T-helper 22 cell (primary cell): Measurements from ENCODE around the gene ANKRD11.

Source experiments
- DNase-seq: peaks from one replicate; pipeline ENCODE4 v3.0.0-alpha.2; 2020; ENCODE audit warnings: low read depth

The ANKRD11 gene

DNA sequence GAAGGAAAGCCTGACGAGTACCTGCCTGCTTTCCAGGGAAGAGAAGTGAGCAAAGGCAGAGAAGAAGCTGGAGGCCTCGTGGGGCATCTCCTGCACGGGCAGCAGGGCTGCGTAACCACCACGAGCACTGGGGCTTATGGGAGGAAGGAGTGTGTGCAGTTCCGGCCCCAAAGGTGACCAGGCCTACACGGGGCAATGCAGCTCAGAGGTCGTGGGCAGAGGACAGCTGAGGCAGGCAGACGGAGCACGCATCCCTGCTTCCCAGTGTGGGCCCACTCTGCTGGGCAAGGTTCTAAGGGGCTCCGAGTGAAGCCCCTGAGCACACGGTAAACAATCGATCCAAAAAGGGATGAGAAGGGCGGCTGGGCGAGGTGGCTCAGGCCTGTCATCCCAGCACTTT is 109.7 kb downstream of the ANKRD11 start:
- no peak for DNase-seq

DNA sequence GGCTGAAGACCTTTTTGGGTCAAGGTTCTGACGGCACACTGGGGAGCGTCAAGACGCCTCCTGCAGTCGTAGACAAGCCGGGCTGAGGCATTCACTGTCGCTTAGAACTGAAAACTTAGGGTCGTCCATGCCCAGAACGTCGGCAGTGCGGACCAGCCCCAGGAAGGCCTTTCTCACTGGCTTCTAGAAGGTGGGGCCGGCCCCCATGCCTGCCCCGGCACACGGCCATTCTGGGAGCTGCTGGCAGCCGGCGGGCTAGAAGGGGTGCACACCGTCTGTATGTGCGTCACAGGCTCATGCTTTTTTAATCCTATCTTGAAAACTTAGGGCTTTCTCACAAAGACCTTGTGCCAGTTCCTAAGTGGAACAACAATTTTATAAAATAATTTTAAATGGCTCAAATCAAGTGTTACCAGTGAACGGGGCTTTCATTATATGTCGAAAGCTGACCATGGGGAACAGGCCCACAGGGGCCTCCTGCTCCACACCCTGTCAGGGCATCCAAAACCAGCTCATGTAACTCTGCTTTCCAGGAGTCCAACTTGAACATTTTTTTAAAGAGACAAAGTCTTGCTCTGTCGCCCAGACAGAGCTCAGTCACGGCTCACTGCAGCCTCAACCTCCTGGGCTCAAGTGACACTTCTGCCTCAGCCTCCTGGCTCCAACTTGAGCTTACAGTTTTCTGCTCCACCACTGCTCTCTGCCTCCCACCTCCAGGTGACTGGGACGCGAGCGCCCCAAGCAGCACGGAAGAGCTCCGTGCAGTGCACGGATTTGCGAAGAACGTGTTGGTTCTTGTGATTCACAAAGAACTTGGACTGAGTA is 111.2 kb downstream of the ANKRD11 start:
- no peak for DNase-seq

DNA sequence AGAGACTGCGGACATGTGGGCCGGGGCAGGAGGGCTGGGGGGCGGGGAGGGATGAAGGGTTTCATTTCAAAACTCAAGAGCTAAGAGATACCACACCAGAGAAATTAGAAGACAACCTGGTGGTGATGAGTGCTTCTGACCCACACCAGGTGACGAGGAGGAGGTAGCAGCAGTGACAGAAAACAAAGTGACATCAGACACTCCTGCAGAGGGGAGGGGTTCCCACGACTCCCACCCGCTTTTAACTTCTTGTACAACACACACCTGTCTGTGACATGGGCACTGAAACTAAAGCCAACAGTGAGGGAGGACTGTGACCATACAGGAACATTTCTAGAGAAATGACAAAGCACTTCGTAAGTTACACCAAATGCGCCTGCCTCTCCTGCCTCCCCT is 112.9 kb downstream of the ANKRD11 start:
- no peak for DNase-seq

DNA sequence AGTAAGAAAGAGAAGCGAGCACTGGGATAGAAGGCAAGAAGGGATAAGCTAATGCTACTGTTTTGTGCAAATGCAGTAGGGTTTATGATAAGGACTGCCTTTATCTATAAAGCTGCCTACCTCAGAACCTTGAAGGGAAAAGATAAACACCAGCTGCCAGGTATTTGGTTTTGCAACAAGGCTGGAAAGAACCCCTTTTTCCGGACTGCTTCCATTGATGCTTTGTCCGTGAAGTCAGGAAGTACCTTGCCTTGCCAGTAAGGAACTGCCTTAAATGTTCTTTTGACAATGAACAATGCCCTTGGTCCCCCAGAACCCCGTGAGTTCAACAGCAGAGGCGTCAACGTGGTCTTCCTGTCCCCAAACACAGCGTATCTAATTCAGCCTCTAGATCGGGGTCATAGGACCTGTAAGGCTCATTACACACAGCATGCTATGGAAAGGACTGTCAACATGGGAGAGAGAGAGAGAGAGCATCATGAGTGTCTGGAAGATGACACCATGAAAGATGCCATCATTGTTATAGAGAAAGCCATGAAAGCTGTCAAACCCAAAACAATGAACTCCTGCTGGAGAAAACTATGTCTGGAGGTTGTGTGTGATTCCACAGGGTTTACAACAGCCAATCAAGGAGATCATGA is 113.4 kb downstream of the ANKRD11 start:
- no peak for DNase-seq

DNA sequence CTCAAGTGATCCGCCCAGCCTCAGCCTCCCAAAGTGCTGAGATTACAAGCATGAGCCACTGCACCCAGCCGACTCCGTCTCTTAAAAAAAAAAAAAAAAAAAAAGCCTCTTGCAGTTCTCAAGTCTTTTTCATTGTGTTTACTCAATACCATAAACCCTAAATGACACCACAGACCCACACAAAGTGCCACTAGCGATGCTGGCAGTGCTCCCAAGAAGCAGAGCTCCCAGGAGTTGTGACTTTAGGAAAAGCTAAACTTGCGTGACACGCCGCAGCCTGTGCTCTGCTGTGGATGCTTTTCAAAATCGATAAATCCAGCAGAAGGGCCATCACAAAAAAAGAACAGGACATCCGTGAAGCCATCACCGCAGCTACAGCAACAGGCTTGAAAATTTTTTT is 114.7 kb downstream of the ANKRD11 start:
- no peak for DNase-seq

DNA sequence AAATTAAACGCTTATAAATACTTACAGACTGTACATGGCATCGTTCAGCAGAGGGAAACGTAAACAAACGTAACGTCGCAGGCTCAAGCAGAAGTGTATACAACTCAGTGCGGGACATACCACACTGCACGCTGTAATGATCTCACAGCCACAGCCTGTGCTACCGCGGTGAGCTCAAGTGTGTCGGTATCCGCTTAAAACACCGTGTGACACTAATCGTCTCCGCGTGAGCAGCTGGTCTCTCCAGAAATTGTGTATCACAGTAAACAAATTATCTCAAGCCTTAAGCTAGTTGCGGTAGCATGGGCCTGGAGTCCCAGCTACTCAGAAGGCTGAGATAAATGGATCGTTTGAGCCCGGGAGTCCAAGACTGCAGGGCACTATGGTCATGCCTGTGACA is 115.3 kb downstream of the ANKRD11 start:
- DNase-seq = no peak

DNA sequence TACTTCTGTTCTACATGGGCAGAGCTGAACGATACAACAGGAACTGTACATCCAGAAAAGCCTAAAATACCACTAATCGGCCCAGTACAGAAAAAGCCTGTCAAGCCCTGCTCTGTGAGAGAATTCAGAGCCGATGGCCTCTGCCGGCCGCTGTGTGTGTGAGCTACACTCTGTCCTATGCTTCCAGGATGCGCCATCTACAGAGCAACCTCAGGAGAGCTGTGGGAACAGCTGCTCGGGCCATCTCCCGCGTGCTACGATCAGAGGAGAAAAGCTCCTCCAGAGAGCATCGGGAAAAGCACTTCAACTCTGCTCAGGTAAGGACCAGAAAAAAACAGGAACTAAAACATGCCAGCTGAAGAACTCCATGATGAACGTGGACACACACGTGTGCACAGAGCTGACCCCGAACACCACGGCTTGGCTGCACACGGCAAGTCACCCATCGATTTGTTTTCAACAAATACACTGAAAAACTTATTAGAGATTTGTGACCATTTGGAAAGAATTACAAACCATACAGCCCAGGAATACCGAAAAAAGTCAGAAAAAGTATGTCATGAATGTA is 115.9 kb downstream of the ANKRD11 start:
- DNase-seq = no peak

DNA sequence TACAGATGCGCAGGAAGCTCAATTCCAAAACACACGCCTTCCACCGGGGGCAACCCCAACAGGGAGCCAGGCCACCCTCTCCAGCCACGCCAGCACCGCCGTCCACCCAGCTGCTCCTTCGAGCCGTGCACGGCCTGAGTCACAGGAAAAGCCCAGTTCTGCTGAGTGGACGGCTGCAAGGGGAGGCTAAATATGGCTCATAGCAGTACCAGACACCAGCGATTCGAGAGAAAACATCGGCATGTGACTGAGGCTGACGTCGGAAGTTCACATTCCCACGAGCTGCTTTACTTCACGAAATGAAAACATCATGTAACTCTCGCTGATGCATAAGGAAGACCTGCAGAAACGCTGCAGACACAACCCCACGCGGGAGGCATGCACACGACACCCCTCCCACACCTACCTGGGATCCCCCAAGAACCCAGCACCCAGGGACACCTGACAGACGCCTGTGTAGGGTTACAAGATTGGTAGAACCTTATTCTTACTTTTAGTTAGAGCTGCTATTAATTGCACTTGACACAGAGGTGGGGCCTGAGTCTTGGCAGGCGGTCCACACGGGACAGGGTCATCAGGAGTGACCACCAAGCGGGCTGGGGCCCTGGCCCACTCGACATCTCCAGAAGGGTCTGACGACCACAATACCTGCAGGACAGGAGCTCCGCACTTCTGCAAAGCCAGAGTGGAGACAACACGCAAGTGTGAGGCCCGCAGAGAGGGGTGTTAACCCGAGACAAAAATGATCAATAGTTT is 116.8 kb downstream of the ANKRD11 start:
- no peak for DNase-seq

DNA sequence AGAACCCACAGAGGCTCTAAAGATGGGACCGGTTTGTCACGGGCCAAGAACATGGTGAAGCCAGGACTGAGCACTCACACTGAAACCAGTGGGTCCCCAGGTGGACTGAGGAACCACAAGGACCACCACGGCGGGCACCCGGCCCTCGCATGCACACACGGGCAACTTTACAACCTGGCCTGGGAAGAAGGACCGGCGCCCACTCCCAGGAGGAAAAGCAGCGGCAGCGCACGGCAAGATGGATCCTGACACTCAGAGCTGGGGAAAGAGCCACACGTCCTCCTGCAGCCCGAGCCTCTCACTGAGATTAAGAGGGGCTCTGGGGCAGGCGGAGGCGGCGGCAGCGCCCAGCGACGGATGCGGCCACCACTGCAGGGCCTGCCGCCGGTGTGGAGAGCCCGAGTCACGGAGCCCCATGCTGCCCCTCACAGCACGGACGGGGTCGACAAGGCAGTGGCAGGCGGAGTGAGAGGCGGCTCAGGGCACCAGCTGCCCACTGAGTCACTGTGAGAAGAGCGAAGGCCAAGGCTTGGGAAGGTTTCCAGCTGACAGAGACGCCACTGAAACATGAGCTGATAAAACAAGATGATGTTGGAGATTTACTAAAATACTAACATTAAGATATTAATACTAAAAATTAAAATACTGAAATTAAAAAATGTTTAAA is 118.3 kb downstream of the ANKRD11 start:
- DNase-seq = no peak

DNA sequence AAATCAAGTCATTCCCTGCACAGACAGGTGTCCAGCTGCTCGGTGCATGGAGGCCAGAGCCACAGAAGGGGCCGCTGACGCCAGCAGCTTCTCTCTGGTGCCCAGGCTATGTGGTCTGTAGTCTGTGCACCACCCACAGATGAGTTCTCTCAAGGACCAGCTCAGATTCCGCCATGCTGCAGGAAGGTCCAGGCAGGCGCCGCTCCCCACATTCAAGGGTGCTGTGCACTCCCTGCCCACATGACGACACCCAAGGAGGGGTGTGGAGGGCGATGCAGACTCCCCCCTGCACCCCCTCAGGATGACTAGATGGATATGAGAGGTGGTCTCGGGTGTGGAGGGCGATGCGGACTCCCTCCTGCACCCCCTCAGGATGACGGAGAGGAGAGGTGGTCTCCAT is 119.0 kb downstream of the ANKRD11 start:
- DNase-seq = no peak

DNA sequence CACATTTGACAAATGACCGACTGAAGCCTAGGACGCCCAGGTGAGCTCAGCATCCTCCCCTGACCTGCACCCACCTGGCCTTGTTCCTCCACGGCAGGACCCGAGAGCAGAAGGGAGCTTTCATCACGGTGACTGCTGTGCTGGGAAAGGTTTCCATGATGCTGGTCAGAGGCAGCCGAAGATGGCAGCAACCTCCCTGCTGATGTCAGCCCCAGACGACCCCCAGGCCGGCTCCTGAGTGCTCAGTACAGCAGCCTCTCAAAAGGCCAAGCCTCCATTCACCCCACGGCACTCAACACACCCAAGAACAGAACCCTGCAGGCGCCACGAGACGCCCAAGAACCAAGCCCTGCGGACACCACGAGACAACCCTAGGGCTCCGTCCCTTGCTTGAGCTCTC is 119.8 kb downstream of the ANKRD11 start:
- DNase-seq = no peak

DNA sequence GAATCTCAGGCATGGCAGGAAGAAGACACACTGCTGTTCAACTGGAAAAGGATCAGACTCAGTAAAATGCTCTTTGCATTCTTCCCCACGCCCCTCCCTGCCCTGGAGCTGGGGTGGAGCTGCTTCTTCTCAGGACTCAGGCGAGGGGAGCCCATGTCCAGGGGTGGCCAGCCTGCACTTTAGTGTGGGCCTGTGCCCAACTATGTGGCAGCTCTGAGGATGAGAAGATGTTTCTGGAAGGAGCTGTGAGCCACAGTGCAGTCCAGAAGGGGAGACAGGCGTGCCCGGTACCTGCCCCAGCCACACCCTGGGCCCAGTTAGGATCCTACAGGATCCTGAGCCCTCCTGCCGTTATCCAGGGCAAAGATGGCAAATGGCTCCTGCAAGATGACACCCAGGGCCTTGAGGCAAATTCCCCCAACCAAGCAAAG is 120.3 kb downstream of the ANKRD11 start:
- no peak for DNase-seq

DNA sequence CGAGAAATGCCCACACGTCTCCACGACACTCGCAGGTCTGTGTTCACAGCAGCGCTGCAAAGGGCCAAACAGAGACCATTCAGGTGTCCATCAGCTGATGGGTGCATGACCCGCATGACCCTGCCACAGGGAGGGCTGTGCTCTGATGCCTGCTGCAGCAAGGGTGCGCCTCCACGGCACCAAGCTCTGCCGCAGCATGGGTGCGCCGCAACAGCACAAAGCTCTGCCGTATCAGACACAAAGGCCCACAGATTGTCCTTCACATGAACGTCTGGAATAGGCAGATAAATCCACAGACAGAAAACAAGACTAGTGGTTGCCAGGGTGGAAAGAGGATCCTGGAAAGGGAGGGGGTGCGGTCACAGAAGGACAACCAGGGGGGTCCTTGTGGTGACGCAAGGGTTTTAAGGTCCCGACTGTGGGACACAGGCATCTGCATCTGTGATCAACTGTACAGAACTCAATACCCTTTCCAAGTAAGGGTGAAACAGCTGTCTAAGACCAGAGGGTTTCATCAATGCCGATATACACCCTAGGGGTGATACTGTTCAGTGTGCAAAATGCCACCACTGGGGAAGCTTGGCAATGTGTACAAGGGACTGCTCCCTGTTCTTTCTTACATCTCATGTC is 121.0 kb downstream of the ANKRD11 start:
- DNase-seq = no peak

DNA sequence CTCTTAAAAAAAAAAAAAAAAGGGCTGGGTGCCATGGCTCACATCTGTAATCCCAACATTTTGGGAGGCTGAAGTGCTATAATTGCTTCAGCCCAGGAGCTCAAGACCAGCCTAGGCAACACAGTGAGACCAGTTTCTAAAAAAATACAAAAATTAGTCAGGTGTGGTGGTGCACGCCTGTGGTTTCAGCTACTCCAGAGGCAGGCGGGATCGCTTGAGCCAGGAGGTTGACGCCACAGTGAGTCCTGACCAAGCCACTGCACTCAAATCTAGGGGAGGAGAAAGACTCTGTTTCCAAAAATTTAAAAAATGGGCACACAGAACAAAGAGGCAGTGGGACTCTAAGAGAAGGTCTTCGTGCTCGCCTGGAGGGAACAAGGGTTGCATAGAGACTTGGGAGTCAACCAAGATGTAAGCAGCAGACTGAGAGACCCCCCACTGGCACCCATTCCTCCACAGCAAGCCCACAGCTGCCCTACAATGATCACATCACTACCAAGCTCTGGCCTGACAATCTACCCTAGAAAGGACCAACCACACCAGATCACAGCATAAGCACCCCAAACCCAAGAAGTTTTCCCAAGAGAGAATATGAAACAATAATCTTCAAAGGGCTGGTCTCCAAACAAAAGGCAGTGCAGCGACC is 121.6 kb downstream of the ANKRD11 start:
- DNase-seq = no peak

DNA sequence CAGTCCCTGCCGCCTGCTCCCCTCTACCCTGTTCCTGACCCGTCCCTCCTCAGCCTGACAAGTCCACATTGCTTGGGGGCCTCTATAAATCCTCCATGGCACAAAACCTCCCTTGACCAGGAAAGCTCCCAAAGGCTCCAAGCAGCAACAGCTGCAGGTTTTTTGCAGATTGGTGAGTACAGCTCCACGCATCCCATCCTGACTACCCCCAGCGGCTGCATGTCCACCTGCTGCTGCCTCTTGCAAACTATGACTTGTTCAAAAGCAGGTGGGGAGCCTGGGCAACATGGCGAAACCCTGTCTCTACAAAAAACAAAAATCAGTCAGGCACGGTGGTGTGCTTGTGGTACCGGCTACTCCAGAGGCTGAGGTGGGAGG is 122.8 kb downstream of the ANKRD11 start:
- no peak for DNase-seq

DNA sequence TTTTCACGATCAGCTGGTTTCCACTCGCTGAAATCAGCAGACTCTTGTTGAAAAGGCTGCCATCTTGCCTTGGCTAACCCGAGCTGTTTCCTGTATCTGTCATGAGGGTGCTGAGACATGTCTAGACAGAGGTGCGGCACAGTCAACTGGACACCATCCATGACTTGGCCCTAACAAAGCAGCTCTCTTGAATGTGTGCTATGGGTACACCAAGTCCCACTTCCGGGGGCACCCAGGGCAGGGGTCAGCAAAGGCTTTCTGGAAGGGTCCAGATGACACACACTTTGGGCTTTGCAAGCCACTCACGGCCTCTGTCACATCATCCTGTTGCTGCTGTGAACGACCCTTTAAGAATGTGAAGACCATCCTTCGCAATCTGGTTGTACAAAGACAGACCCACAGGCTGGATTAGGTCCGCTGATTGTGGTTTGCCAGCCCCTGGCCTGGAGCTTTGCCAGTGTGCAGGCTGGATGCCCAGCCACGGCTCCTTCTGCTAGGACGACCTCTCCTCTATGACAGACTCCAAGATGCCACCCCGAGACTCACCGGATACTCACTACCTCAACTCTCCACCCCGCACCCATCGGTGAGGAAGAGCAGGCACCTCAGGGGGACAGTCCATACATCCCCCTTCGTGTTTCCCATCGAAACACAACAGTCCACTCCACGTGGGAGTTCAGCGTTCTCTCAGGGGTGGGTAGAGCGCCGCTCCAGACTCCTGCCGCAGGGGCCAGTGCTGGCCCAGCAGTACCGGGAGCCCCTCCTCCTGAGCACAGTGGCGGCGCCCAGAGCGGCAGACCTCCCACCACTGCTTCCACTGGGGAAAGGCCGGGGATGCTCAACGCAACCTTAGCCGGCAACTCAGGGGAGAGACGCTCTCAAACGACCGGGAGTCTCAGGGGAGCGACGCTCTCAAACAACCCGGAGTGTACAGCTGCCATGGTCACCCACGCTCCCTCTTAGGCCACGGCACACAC is 123.5 kb downstream of the ANKRD11 start:
- no peak for DNase-seq

DNA sequence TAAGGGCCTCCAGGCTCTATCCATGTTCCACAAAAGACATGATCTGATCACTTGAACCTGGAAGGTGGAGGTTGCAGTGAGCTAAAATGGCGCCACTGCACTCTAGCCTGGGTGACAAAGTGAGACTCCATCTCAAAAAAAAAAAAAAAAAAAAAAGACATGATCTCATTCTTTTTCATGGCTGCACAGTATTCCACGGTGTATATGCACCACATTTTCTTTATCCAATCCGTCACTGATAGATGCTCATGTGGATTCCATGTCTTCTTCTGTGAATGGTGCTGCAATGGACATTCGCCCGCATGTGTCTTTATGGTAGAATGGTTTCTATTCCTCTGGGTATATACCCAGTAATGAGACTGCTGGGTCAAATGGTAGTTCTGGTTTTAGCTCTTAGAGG is 124.4 kb downstream of the ANKRD11 start:
- no peak for DNase-seq

DNA sequence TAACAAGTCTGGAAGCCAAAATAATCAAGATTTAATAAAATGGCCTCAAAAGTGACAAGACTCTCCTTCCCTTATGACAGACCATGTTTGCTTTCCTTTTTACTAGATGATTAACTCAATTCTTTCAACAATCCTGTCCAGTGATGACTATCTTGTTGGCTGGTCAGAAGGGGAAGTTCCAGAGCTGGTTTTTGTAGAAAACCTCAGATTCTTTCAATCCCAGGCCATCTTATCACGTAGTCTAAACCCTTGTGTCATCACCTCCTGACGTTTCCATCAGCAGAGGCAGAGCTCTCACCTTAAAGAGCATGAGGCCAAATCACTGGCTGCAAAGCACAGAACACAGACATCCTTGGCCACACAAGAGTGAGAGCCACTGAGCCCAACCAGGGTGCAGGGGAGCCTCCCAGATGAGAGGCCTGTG is 125.3 kb downstream of the ANKRD11 start:
- DNase-seq = no peak

DNA sequence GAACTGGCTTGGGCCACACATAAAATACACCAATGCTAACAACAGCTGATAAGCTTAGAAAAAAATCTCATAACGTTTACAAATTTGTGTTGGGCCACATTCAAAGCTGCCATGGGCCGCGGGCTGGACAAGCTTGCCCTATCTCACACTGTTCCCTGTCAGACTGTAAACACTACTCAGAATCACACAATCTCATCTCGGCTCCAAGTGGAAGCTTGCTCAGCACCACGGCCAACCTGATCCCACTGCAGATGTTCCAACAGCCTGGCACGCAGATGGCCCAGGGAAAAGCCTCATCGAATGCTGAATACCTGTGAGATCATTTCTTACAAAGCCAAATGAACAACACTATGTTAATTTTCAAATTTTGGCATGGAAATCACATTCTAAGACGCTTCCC is 125.8 kb downstream of the ANKRD11 start:
- DNase-seq = no peak
